NCI-H146 treated with DMSO at 0.1 percent for 48 hours (cell line): ENCODE results near the gene APLNR.
"Not testable (repeated sequence)": the region's sequence is repeated elsewhere in the genome, so short reads cannot be mapped to it uniquely, and the experiment has no call there.

Experiments
- DNase-seq: peaks from one replicate; lab custom pipeline; 2025; ENCODE audit not compliant: unreplicated experiment; lab: John Stamatoyannopoulos, UW

The APLNR gene

GRCh38 chr11:57237204-57237681 lies at the start of gene APLNR:
TSS of gene APLNR (minus strand) at chr11:57237250. CDS start at chr11:57237004, 246 bp downstream.
- no peak for DNase-seq

DNA sequence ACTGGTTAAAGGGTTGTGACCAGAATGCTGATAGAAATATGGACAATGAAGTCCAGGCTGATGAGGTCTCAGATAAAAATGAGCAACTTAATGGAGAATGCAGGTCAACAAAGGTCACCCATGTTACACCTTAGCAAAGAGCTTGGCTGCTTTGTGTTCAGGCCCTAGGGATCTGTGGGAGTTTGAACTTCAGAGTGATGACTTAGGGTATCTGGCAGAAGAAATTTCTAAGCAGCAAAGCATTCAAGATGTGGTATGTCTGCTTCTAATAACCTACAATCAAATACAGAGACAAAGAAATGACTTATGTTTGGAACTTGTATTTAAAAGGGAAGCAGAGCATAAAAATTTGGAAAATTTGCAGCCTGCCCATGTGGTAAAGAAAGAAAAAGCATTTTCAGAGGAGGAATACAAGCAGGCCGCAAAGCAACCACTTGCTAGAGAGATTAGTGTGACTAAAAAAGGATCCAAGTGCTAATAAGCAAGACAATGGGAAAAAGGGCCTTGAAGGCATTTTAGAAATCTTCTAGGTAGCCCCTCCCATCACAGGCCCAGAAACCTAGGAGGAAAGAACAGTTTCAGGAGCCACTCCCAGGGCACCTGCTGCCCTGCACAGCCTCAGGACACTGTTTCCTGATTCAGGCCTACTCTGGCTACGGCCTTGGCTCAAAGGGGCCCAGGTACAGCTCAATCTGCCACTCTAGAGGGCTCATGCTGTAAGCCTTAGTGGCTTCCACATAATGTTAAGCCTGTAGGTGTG lies 46.4 kb upstream of the APLNR start:
- no peak for DNase-seq

DNA sequence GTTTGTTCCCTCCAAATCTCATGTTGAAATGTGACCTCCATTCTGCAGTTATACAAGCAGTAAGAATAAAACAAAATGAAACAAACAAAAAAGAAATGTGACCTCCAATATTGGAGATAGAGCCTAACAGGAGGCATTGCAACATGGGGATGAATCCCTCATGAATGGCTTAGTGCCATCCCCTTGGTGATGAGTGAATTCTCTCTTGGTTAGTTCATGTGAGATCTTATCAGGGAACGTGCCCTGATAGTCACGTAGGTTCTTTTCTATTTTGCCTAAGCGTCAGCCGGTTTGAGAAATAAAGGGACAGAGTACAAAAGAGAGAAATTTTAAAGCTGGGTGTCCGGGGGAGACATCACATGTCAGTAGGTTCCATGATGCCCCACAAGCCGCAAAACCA lies 44.5 kb upstream of the APLNR start:
- DNase-seq = not testable (repeated sequence)

DNA sequence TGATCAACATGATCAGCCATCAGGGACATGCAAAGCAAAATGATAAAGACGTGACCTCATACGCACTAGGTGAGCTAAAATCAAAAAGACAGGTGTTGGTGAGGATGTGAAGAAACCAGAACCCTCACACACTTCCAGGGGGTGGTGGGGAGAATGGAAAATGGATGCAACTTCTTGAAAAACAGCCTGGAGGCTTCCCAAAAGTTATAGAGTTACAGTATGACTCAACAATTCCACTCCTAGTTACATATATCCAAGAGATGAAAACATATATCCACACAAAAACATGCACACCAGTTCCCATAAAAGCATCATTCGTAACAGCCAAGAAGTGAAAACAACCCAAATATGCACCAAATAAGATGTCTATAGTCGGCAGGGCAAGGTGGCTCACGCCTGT lies 42.1 kb upstream of the APLNR start:
- DNase-seq = no peak

GRCh38 chr11:57278721-57279095 lies 41.7 kb upstream of the APLNR start:
- no peak for DNase-seq

GRCh38 chr11:57277845-57278720 lies 41.0 kb upstream of the APLNR start:
- DNase-seq = peak; percentile 41

DNA sequence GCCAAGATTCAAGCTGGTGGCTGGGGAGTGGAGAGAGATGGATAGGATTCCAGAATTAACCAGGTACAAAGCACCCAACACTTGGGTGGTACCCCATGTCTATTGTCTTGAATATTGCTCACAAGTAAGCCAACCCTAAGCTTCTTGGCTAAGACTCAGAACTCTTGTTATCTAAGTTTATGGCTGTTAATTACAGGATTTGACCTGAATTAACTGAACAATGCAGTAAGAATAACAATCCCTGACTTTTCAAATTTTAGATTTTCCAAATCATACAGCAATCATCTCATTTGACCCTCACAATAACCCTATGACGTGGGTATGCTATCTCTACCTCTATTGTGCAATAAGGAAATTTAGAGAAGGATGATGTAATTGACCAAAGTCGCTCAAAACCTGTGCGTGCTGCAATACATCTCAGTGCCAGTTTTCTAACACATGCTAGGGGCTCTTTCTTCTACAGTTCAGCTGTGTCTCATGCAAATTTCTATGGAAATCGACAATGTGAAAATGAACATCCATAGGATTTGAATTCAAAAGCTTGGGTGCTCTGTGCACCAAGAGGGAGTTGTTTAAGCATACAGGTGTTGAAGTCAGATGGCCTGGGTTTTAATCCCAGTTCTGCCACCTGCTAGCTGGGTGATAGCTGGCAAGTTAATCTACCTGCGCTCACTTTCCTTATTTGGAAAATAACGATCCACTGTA lies 40.1 kb upstream of the APLNR start:
- no peak for DNase-seq

DNA sequence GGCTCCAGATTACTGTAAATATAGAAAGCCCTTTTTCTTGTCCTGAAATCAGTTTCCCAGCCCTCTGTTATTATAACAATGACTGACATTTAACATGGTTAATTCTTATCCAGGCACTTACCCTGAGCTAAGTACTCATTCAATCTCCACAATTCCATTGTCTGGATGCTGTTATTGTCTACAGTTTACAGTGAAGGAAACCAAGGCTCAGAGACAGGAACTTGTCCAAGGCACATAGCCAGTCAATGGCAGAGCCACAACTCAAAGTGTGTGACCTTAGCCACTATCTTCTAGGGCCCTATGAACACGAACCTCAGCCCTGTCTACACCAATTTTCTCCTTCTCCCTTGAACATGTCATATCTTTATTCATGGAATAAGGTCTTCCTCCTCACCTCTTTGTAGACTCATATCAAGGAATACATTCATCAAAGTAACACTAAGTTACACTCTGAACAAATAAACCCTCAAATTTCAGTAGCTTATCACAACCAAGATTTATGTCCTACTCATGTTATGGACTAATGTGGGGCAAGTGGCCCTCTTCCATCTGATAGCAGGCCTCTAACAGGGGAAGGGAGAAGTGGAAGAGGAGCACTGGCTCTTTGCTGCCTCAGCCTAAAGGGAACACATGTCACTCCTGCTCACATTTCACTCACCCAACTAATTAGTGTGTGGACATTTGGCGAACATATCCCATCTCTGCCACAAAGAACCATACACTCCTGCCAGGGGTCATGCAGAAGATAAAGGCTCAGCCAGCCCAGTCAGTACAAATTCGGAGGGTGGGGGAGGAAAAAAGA lies 39.3 kb upstream of the APLNR start:
- no peak for DNase-seq

- no peak for DNase-seq
These were observed 38.5 kb upstream of the APLNR start for GRCh38 chr11:57275582-57275981.

DNA sequence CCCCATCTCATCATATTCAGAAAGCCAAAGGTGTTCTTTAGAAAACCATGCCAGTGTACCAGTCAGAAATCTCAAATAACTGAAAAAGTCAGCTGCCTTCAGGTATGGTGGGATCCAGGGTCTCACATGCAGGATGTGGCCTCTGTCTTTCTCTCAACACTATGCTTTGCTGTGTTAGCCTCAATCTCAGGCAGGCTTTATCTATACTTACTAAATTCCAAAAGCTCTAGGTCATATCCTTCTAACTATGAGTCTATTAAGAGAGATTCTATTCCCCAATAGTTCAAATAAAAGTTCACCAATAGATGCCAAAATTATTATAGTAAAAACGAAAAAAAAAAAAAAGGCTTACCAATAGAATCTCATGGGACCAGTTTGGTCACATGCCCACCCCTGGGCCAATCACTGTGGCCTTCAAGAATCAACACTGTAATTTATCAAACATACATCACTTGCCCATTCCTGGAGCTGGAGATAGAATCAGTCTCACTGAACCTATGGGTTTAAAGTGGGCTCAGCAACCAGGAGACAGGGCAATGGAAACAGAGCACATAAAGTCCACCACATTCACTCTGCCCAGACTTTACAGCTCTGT lies 38.0 kb upstream of the APLNR start:
- DNase-seq = no peak

DNA sequence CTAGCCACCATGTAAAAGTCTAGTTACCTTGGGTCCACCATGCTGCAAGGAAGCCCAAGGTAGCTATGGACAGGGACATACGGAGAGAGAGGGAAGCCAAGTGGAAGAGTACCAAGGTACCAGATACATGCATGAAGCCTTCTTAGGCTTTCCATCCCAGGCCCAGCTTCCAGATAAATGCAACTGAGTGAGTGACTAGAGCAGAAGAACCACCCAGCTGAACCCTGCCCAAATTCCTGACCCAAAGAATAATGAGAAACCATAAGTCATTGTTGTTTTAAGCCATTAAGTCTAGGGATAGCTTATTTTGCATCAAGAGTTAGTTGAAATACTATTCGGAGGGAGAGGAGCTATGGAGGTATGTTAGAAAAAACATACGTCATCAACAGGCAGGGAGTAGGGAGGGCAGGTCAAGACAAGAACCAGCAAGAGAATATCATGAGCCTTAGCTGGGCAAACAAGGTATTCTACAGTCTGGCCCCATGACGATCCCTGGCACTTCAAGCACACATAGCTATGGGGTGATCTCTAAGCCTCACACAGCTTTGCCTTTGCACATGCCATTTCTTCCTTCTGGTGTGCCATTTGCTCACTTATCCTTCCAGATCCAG lies 36.5 kb upstream of the APLNR start:
- DNase-seq = no peak

DNA sequence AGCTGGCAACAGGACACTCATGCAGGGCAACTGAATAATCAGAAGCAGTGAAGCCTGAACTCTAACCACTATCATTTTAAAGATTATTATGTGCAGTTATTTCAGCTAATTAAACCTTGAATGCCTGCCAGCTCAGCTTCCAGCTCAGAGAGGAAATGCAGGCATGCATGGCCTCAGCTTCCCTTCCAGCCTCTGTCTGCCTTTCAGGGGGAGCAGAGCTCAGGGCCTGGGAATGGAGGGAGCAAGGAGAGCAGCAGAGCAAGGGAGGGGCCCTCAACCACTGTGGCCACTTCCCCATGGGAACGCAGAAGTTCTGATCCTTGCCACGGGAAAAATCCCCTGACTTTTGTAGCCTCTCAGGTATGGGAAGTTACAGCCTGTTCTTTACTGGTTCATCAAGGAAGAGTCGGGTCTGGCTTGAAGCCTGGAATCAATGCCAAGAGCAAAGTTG lies 32.5 kb upstream of the APLNR start:
- no peak for DNase-seq

DNA sequence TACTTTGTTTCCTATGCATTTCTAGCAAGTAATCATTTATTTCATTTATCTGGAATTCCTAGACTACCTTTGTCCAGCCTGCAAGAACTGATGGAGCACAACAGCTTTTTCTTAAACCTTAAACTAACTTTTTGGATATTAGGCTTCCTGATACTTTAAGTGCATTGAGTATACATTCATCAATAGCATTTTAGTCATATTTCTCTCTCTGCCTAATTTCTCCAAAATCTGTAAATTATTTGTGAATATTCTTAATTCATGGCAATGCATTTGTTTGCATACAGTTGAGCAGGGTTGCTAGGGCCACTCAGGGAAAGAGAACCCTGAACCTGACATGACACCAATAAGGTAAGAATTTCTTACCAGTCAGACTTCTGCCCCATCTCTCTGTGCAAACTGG lies 29.1 kb upstream of the APLNR start:
- DNase-seq = no peak

GRCh38 chr11:57263351-57263750 lies 26.3 kb upstream of the APLNR start:
- DNase-seq = no peak

DNA sequence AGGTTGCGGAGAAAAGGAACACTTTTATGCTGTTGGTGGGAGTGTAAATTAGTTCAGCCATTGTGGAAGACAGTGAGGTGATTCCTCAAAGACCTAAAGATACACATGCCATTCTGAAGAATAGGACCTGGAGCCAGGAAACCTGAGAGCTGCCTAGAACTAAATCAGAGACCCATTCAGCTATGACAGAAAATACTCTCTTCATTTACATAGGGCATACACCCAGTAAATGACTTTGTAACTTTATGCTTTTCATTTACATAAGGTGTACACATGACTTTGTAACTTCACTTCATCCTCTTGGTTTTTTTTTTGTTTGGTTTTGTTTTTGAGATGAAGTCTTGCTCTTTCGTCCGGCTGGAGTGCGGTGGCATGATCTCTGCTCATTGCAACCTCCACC lies 25.1 kb upstream of the APLNR start:
- no peak for DNase-seq

- no peak for DNase-seq
These were observed 24.1 kb upstream of the APLNR start for GRCh38 chr11:57260937-57261783.

- DNase-seq = no peak
These were observed 19.1 kb upstream of the APLNR start for GRCh38 chr11:57256119-57256518.

DNA sequence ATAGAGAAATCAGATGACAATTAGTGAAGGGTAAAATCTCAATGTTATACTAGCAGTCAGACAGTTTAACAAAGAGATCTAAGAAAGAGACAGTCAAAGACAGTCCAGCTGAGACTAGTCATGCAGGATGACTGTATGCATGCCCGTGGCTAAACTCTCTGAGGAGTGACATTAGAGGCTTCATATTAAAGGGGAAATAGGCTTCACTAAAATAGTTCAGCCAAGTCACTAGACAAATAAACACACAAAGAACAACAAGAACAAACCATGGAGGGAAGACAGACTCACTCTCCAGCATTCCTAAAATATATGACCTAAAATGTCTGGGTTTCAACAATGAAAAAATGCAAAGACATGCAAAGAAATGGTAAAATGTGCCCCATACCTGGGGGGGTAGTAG lies 18.6 kb upstream of the APLNR start:
- DNase-seq = no peak

DNA sequence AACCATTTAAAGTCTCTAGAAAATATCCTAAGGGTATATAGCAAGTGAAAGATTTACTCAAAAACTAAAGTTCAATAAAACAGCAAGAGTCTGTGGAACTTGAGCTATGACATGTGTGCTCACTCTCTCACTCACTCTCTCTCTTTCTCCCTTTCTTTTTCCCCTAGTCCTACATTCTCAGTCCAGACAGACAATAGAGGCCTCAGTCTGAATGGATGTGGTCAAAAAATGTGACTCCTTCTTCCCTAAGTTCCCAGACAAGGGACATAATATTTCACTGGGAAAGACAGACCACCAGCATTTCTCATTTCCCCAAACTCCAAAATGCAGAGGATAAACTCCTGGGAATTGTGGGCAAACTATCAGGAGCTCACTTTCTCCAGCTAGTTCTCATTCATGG lies 17.6 kb upstream of the APLNR start:
- no peak for DNase-seq
